Skeletal muscle cell (primary cell): ENCODE results near the gene TMEM94.
"Not testable (repeated sequence)": the region's sequence is repeated elsewhere in the genome, so short reads cannot be mapped to it uniquely, and the experiment has no call there.

ENCODE experiments used
- DNase-seq: peaks from one replicate; pipeline ENCODE4 v3.0.0-alpha.2; 2010; ENCODE audit warnings: low read depth
- H3K4me3 ChIP-seq: 2 replicates; pipeline ENCODE4 v1.5.1; 2011; ENCODE audit warnings: low read depth, mild to moderate bottlenecking, control low read depth, low read length, moderate library complexity

Gene TMEM94

DNA sequence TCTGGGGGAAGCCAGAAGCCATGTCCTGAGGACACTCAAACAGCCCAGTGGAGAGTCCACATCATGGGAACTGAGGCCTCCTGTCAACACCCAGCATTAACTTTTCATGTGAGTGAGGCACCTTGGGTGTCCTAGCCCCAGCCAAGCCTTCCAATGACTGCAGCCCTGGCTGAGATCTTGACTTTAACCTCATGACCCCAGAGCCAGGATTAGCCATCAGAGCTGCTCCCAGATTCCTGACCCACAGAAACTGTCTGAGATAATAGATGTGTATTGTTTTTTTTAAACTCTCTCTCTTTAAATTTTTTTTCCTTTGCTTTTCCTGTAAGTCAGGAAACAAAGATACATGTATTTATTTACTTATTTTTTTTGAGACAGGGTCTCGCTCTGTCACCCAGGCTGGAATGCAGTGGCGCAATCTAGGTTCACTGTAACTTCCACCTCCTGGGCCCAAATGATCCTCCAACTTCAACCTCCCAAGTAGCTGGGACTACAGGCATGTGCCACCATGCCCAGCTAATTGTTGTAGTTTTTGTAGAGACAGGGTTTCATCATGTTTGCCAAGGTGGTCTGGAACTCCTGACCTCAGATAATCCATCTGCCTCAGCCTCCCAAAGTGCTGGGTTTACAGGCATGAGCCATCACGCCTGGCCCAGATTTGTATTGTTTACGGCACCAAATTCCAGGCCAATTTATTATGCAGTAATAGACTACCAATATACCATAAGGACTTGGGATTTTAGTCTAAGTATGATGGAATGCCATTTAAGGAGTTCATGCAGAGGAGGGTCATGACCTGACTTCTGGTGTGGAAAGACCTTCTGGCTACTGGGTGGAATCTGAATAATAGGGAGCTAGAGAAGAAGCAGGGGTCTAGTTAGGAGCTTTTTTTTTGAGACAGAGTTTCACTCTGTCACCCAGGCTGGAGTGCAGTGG is 14.0 kb upstream of the TMEM94 start:
- no peak for DNase-seq
- no peak overlapping the region for H3K4me3 ChIP-seq

DNA sequence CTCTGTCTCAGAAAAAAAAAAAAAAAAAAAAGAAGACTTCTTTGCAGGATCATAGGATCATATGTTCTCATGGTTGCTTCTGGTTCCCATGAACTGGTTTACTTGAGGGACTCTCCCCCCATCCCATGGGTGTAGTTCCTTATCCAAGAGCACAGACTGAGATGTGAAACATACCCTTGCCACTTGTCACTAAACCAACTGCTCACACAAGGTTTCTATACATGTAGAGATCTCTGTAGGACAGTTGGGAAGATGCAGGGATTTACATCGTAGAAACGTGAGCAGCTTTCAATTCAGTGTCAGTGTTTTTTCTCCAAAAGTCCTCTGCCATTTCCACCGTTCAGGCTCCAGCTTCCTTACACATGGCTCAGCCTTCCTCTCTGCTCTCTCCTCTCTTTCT is 11.1 kb upstream of the TMEM94 start:
- no peak overlapping the region for H3K4me3 ChIP-seq
- DNase-seq = no peak

DNA sequence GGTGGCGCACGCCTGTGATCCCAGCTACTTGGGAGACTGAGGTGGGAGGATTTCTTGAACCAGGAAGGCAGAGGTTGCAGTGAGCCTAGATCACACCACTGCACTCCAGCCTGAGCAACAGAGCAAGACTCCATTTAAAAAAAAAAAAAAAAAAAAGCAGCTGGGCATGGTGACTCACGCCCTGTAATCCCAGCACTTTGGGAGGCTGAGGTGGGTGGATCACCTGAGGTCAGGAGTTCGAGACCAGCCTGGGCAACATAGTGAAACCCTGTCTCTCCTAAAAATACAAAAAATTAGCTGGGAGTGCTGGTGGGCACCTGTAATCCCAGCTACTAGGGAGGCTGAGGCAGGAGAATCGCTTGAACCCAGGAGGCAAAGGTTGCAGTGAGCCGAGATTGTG is 10.5 kb upstream of the TMEM94 start:
- DNase-seq, H3K4me3 ChIP-seq: not testable (repeated sequence)

DNA sequence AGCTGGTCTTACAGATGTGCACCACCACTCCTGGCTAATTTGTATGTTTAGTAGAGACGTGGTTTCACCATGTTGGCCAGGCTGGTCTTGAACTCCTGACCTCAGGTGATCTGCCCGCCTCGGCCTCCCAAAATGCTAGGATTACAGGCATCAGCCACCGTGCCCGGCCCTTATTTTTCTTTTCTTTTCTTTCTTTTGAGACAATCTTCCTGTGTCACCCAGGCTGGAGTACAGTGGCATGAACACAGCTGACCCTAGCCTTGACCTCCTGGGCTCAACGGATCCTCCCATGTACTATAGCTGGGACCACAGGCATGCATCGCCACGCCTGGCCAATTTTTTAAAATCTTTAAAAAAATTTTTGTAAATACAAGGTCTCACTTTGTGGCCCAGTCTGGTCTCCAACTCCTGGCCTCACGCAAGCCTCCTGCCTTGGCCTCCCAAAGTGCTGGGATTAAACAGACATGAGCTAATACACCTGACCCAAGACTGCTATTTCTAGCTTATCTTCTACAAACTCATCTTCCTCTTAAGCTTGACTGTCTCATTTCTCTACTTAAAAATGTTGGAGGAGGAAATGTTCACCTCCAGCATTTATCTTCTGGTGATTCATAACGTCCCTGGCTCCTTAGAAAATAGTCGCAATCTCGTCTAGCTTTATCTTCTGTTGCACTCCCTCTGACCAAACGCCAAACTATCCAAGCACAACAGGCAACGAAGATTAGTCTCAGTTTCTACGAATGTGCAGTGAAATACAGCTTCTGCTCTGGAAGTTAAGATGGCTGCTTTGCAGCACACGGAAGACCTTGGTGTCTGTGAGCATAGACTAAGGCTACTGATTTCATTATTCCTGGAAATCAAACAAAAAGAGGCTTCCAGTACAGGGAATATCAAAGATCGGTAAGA is 8.2 kb upstream of the TMEM94 start:
- H3K4me3 ChIP-seq = no peak overlapping the region
- DNase-seq = no peak

DNA sequence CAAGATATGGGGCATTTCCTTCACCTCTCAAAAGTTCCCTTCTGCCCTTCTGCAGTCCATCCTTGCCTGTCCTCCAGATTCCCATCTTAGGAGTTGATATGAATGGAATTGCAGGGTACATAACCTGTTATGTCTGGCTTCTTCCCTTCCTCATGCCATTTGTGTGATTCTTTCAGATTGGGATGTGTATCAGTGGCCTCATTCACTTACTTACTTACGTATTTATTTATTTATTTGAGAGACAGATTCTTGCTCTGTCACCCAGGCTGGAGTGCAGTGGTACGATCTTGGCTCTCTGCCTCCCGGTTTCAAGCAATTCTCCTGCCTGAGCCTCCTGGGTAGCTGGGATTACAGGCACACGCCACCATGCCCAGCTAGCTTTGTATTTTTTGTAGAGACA is 6.2 kb upstream of the TMEM94 start:
- no peak for DNase-seq
- no peak overlapping the region for H3K4me3 ChIP-seq

DNA sequence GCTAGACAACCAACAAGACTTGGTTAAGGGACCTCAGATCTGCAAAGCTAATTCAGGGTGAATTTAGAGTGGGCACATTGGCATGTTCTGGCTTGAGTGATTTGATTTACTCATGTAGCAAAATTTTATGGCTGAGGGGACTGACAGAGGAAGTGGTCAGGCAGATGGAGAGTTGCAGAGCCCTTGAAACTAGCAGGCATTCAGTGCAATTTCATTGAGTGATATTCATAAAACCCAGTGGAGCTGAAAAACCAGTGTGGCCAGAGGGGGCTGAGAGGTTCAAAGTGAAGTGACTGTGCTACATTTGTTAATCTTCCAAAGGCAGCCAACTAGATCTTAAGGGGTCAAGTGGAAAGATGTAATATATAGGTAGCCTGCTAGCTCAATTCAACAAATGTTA is 2.2 kb upstream of the TMEM94 start:
- DNase-seq = no peak
- H3K4me3 ChIP-seq = no peak overlapping the region

DNA sequence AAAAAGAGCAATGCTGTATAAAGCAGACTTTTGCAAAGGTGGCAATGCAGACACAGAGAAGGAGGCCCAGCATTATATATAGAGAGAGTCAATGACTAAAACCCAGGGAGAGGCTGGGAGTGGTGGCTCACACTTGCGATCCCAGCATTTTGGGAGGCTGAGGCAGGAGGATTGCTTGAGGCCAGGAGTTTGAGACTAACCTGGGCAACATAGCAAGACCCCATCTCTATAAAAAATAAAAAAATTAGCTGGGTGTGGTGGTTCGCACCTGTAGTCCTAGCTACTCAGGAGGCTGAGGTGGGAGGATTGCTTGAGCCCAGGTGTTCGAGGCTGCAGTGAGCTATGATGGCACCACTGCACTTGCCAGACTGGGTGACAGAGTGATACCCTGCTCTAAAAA is 1.8 kb upstream of the TMEM94 start:
- DNase-seq, H3K4me3 ChIP-seq: not testable (repeated sequence)

DNA sequence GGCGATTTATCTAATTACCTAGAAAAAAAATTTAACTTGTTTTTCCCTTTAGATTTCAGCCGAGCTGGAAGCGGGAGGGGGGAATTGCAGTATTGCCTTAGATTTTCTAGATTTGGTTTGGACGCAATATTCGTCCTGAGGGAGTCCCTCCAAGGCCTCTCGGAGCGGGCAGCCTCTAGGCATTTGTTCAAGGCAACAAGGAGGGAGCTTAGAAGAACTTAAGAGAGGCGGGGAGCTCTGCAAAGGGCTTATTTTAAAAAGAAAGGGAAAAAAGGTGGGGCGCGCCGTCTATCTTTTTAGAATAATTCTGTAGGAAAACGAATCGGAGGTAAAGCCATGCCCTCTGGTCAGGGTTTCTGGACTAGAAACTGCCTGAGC is 407 bp upstream of the TMEM94 start:
- no peak for DNase-seq
- H3K4me3 ChIP-seq = peak overlapping the region; percentile 93

DNA sequence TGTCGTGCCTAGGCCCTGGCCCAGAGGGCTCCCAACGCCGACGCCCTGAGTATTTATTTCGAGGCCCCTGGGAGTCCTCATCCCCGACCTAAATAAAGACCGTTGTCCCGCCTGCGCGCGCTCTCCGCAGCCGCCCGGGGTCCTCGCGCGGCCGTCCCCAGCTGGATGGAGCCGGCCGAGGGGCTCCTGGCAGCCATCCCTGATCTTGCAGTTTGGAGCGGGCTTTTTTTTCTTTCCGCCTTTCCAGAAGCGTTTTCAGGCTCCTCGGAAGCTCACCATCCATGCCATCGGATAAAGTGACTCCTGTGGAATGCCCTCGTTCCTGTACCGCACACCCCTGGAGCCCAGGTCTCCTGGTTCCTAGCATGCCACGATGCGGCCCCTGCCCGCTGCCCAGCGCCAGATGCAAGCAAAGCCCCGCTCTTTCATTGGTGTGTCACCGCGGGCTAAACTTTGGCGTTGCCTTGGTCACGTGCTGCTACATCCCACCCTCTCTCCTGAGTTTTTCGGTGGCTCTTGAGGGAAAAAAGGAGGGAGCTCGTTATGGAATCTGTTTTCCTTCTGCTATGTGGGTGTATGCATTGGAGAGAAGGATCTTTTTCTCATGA is 716 bp downstream of the TMEM94 start:
- no peak for DNase-seq

DNA sequence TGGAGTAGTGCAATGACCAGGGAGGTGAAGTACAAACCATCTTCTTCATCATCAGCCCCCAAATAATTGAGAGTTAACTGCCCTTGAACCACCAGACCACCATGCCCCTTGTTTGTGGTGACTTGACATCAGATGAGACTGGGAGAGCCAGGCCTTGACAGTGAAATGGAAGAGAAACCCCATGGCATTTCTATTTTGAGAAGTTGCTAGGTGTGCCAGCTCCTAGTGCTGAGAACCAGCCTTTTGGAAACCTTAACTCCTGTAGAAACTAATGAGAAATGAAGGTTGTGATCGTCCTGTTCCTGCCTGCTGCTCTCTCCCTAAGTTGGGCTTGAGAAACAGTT is 2.8 kb downstream of the TMEM94 start:
- H3K4me3 ChIP-seq = no peak overlapping the region
- DNase-seq = no peak

More for the DNA sequence above, 716 bp downstream of the TMEM94 start:
- H3K4me3 ChIP-seq = peak overlapping the region; percentile 93

DNA sequence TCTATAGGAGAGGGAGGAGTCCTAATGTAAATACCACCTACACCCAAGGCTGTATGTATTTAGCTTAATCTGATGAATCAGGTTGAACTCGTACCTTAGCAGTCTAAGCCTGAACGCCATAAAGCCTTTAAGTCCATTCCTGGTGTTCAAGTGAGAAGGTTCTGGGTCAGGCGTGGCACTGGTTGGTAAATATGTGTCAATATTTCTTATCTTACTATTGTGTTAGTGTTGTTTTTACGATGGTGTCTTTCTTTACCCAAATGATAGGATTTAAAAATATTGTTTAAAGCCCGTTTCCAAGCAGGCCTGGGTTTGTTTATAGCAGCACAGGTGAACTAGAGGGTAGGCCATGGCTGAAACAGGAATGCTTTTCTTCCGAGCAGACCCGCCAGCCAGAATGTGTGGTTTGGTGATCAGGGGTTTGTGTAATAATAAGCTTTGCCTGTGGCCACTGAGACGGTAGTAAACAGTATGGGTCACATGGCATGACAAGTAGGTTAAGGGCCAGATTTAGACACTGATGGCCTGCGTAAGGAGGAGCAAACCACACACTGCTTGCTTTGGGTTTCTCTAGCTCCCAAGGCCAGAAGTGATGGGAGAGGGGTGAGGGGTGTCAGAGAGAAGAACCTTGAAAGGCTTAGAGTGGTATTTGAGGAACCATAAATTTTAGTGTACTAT is 3.3 kb downstream of the TMEM94 start:
- H3K4me3 ChIP-seq = no peak overlapping the region
- DNase-seq = no peak

DNA sequence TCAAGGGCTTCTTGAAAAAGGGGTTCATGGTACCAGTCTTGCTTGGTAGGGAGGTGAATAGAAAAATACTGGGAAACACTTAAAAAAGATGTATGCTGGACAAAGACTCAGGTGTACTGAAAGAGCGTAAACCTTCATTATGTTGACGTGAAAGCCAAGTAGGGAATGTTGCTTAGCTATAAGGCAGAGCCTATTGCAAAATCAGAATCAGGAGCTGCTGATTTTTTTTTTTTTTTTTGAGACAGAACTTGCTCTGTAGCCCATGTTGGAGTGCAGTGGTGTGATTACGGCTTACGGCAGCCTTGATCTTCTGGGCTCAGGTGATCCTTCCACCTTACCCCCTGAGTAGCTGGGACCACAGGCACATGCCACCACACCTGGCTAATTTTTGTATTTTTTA is 3.9 kb downstream of the TMEM94 start:
- no peak overlapping the region for H3K4me3 ChIP-seq
- no peak for DNase-seq

DNA sequence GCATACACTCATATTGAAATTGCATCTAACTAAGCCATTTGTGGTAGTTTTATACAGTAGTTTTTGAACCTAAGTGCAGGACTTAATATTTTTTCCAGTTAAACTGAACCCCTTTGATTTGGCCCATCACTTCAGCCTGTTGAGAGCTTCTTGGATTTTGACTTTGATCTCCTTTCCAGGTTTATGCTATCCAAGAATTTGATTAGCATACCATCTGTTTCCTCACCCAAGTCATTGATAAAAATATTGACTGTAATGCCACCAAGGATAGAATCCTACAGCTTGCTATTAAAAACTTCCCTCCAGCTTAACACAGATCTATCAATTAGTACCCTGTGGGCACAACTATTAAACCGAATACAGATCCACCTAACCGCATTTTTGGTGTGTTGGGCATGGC is 7.2 kb downstream of the TMEM94 start:
- H3K4me3 ChIP-seq = no peak overlapping the region
- DNase-seq = no peak

DNA sequence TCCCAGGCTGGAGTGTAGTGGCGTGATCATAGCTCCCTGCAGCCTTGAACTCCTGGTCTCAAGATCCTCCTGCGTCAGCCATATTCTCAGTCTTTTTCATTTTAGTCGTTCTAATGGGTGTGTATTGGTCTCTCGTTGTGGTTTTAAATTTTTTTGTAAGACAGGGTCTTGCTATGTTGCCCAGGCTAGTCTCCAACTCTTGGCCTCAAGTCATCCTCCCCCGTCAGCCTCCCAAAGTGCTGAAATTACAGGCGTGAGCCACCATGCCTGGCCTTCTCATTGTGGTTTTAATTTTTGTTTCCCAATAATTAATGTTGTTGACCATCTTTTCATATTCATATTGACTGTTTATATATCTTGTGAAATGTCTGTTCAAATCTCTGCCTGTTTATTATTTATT is 8.6 kb downstream of the TMEM94 start:
- no peak overlapping the region for H3K4me3 ChIP-seq
- no peak for DNase-seq

DNA sequence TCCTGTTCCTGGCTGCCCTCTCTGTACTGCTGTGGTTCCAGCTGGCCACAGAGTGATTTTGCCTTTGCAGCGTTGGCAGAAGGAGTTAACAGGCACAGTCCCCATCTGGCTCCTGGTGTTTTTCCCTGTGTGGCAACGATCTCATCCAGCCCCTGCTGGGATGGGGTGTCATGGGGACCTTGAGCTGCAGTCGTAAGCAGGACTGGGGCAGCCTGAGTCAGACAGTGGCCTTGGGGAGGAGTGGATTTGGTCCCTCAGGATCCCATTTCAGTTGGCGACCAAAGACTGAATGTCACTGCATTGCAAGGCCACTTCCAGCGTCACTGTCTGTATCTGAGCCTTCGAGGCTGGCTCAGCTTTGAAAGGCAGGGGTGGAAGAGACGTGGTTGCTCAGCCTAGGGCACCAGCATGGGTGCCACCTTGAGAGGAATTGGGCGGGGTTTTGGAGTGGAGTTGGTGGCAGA is 11.9 kb downstream of the TMEM94 start:
- DNase-seq = no peak
- H3K4me3 ChIP-seq = no peak overlapping the region

DNA sequence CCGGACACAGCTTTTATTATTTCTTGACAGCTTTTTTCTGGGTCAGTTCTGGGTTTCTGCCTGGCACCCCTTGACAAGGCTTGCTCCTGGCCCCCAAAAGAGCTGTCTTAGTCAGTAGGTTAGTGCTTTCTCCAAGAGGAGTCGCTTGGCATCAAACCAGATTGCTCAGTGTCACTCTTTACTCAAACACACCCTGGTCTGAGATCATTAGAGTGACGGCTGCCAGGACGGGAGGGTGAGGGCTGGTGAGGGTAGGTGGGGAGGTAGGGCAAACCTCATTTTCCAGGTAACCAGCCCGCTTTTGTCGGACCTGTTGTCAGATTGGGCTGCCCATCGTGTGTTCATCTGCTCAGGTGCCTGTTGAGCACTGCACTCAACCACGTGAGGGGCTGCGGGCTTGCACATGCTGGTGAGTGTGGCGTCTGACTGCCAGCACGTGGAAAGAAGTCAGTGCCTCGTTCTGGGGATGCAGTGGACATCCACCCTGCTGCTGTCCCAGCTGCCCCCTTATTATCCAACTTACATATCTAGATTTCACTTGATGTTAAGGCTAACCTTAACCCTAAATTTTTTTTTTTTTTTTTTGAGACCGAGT is 12.4 kb downstream of the TMEM94 start:
- DNase-seq = no peak
- no peak overlapping the region for H3K4me3 ChIP-seq

DNA sequence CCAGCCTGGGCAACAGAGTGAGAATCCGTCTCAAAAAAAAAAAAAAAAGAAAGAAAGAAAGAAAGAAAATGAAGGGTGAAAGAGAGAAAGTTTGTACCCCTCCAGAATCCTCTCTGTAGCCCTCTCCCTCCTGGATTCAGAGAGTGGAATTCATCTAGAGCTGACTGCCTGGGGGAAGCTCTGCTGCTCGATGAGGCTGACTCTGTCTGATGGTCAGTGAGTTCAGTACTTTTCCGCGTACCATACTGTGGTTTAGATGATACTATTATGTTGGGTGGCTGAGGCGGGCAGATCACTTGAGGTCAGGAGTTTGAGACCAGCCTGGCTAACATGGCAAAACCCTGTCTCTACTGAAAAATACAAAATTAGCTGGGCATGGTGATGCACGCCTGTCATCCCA is 14.8 kb downstream of the TMEM94 start:
- no peak overlapping the region for H3K4me3 ChIP-seq
- no peak for DNase-seq

DNA sequence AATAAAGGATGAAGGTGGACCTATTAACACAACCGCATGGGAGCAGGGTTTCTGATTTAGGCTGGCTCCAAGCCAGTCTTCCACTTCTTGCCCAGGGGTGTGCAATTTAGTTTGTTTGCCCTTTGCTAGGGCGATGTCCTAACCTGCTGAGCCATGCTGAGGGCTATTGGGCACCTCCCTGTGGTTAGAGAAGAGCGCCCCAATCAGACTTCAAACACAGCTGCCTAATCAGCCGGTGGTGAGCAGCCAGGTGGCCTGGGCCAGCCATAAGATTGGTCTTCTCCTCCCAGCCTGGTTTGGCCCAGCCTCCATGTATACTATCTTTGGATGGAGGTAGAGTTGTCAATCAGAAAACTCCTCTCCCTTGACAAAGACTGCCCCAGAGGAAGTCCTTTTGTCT is 15.7 kb downstream of the TMEM94 start:
- H3K4me3 ChIP-seq = no peak overlapping the region
- no peak for DNase-seq

DNA sequence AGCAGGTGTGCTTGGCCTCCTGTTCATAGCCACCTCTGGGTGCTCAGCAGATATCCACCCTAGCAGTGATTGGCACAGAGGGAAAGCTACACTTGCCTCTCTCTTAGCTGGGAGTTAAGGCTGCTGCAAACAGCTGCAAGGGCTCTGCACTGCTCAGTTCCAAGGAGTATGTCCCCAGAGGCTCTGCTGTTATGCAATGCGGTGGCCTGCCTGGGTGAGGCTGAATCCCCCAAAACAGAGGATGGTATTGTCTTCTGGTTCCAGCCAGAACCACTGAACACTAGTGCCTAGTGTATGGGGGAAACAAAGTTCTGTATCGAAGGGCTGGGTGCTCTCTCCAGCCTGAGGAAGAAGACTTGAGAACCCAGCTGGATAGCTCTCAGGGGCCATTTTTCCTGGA is 16.8 kb downstream of the TMEM94 start:
- H3K4me3 ChIP-seq = no peak overlapping the region
- DNase-seq = no peak
